ENCODE measurements around the gene TSPAN9.
A peak's percentile ranks its signal among the peaks of the same experiment; 100 is the strongest.

Gene TSPAN9

DNA sequence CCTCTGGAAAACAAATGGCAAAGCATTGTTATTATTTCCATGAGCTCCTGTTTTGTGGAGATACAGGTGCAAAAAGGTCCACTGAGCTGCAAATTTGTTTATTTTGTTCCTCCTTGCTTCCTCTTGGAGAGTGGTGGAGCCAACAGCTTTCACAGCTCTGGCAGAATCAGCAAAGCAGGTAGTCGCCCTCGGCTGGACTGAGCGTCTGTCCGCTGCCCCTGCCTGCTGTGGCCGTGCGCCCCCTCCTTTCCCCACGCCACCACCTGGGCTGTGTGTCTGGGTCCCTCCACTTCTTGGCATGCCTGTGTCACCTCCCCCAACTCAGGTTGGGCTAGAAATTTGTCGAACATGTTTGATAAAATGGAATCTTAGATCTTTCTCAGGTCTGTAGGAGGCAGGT is 188.2 kb downstream of the TSPAN9 start:
- no peak for TF ChIP-seq CTCF (IDR thresholded peaks at IDR 0.05; ENCODE audit: control insufficient read depth, extremely low read depth, insufficient read depth)
- no peak for DNase-seq (ENCODE audit: low read depth)
- H3K4me3 ChIP-seq (ENCODE audit: low read depth, low read length), result no peak overlapping the region

DNA sequence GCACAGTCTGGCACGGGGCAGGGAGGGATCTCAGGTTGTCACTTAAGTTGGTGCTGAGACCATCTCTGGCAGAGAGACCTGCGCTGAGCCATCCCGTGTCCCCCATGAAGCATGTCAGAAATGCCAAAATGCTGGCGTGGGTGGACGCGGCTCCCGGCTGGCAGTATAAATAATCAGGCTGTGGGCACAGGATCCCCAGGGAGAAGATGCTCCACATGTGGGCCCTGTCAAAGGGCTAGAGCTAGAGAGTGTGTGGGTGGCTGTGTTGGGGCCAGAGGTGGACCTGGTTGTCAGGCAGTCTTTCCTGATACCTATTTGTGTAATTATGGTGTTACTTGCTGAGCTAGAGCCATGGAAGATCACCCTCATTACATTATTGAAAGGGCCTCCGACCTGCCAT is 189.5 kb downstream of the TSPAN9 start:
- TF ChIP-seq CTCF (IDR thresholded peaks at IDR 0.05; ENCODE audit: control insufficient read depth, extremely low read depth, insufficient read depth), result no peak

GRCh38 chr12:3267690-3268089 is 190.5 kb downstream of the TSPAN9 start:
- TF ChIP-seq CTCF (IDR thresholded peaks at IDR 0.05; ENCODE audit: control insufficient read depth, extremely low read depth, insufficient read depth), result 0 out of 2 replicates have a peak, but pooled peaks have one; percentile 3
- H3K4me3 ChIP-seq (ENCODE audit: low read depth, low read length), result no peak overlapping the region

More for the DNA sequence above, 189.5 kb downstream of the TSPAN9 start:
- no peak for DNase-seq (ENCODE audit: low read depth)
- no peak overlapping the region for H3K4me3 ChIP-seq (ENCODE audit: low read depth, low read length)

GRCh38 chr12:3269594-3269993 is 192.4 kb downstream of the TSPAN9 start:
- no peak for TF ChIP-seq CTCF (IDR thresholded peaks at IDR 0.05; ENCODE audit: control insufficient read depth, extremely low read depth, insufficient read depth)
- no peak for DNase-seq (ENCODE audit: low read depth)
- H3K4me3 ChIP-seq (ENCODE audit: low read depth, low read length), result no peak overlapping the region

More at GRCh38 chr12:3267690-3268089, 190.5 kb downstream of the TSPAN9 start:
- no peak for DNase-seq (ENCODE audit: low read depth)

DNA sequence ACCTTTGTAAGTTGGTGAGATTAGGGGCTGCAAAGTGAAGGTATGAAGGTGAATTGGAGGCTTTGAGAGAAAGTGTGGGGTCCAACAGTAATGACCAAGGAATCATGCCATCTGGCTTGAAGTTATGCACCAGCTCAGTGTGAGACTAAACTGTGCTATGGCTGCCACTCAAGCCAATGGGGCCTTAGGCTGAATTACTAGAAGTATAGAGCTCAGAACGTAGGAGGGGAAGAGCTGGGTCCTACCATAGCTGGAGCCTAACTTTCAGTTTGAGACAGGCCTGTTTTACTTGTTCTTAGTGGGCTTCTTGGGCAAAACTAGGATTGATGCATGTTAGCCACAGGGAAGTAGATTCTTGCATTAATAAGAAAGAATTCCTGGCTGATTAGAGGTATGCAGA is 194.0 kb downstream of the TSPAN9 start:
- TF ChIP-seq CTCF (IDR thresholded peaks at IDR 0.05; ENCODE audit: control insufficient read depth, extremely low read depth, insufficient read depth), result no peak
- no peak for DNase-seq (ENCODE audit: low read depth)
- H3K4me3 ChIP-seq (ENCODE audit: low read depth, low read length), result no peak overlapping the region

DNA sequence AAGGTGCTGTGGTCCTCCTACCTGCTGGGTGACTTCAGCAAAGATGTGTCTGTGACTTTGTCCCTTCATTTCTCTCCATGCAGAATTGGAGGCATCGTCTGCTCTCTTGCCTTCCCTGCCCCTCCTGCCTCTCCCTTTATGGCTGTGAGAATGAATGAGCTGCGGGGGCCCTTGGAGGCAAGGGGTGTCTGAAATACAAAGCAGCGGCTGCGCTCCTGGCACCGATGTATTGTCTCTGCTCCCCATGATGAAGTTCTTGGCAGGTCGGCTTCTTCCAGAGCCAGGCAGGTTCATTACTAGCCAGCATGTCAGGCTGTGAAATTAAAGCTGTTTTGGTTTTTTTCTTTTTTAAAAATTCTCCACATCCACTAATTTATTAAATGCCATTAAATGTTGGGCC is 194.5 kb downstream of the TSPAN9 start:
- no peak overlapping the region for H3K4me3 ChIP-seq (ENCODE audit: low read depth, low read length)
- no peak for DNase-seq (ENCODE audit: low read depth)
- TF ChIP-seq CTCF (IDR thresholded peaks at IDR 0.05; ENCODE audit: control insufficient read depth, extremely low read depth, insufficient read depth), result no peak

DNA sequence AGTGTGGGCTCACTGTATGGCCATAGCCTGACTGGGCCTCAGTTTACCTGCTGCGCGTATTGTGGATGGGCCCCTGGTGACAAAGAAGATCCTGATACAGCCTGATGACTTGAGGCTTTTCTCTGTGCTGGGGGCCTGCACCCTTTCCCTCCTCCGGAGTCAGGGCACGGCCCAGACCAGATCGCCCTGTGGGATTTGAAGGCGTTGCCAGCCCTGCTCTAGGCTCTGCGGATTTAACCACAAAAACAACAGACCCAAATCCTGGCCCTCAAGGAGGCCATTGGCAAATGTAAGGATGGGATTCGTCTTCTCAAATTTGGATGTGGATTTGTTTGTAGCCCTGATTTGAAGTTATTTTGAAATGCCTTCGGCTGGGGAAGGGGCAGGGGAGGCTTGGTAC is 195.8 kb downstream of the TSPAN9 start:
- no peak overlapping the region for H3K4me3 ChIP-seq (ENCODE audit: low read depth, low read length)
- TF ChIP-seq CTCF (IDR thresholded peaks at IDR 0.05; ENCODE audit: control insufficient read depth, extremely low read depth, insufficient read depth), result no peak
- no peak for DNase-seq (ENCODE audit: low read depth)

Measured in LNCaP clone FGC (cell line).